ENCODE measurements around the gene PCNT. TPM values are rescaled to one million over a fixed set of nuclear protein-coding genes. Genes with fewer than 3 reads are reported as not detected.

Gene PCNT
- total and polyA plus RNA-seq, 9 of the 15 experiments (the other 6 are each of a cell fraction or from before 2014, with no cell fraction given): 9.1 to 53.5 (median 31.3) TPM

- TF ChIP-seq E4F1 (CRISPR knock-in tag; IDR thresholded peaks at IDR 0.05; ENCODE audit: borderline replicate concordance) (no peak), VEZF1 (CRISPR knock-in tag; IDR thresholded peaks at IDR 0.05) (peak; percentile 98), SRSF3 (IDR thresholded peaks at IDR 0.05; ENCODE audit: insufficient read depth, low read length) (0 out of 2 replicates have a peak, but pooled peaks have one; percentile 75), FOXP4 (CRISPR knock-in tag; IDR thresholded peaks at IDR 0.05; ENCODE audit: borderline replicate concordance) (peak; percentile 41; the same call in 1 of the 2 replicates), RBM22 (IDR thresholded peaks at IDR 0.05; ENCODE audit: low read depth, low read length, poor library complexity, severe bottlenecking) (peak; percentile 63), PHF20 (IDR thresholded peaks at IDR 0.05; ENCODE audit: partially characterized antibody) (peak; percentile 82), MXD1 (CRISPR knock-in tag; IDR thresholded peaks at IDR 0.05; ENCODE audit: borderline replicate concordance, poor library complexity, severe bottlenecking) (peak; percentile 72), PHF8 (IDR thresholded peaks at IDR 0.05; ENCODE audit: borderline replicate concordance, low read length) (peak; percentile 88; the same call in 1 of the 2 replicates), HMGN3 (IDR thresholded peaks at IDR 0.05; ENCODE audit: borderline replicate concordance, extremely low read depth, insufficient read length, low read depth, low read length) (peak; percentile 95), RNF2 (IDR thresholded peaks at IDR 0.05) (peak; percentile 58; the same call in 1 of the 2 replicates), KLF13 (tag; IDR thresholded peaks at IDR 0.05; ENCODE audit: borderline replicate concordance, low read depth) (peak; percentile 76; the same call in 1 of the 2 replicates), ZBED1 (IDR thresholded peaks at IDR 0.05) (no peak), RREB1 (CRISPR knock-in tag; IDR thresholded peaks at IDR 0.05) (0 out of 2 replicates have a peak, but pooled peaks have one; percentile 24)
These were observed at the start of gene PCNT, which contains the start of gene C21orf58 (continued) for GRCh38 chr21:46323710-46324389.
